ENCODE data around the gene NCKAP5.

NCKAP5 gene

GRCh38 chr2:133570542-133570941 is 2.3 kb upstream of the NCKAP5 start:
- TF ChIP-seq POLR2AphosphoS5 (IDR thresholded peaks at IDR 0.05; ENCODE audit: low read depth, low read length) (no peak), TAF1 (IDR thresholded peaks at IDR 0.05; ENCODE audit: borderline replicate concordance, insufficient read depth, low read length) (no peak), FOXP2 (optimal IDR thresholded peaks at IDR 0.05; ENCODE audit: borderline replicate concordance, extremely low read depth, extremely low read length, insufficient read depth) (no peak), SIN3A (IDR thresholded peaks at IDR 0.05; ENCODE audit: borderline replicate concordance, insufficient read depth, low read length) (no peak), REST (IDR thresholded peaks at IDR 0.05; ENCODE audit: insufficient read depth in 1 of 2, low read depth in 2 of 2, low read length in 2 of 2) (no peak)

GRCh38 chr2:133569286-133569830 is 1.1 kb upstream of the NCKAP5 start:
- no peak for TF ChIP-seq REST (IDR thresholded peaks at IDR 0.05; ENCODE audit: insufficient read depth in 1 of 2, low read depth in 2 of 2, low read length in 2 of 2)
- no peak for TF ChIP-seq POLR2AphosphoS5 (IDR thresholded peaks at IDR 0.05; ENCODE audit: low read depth, low read length)
- TF ChIP-seq FOXP2 (optimal IDR thresholded peaks at IDR 0.05; ENCODE audit: borderline replicate concordance, extremely low read depth, extremely low read length, insufficient read depth), result no peak
- no peak for TF ChIP-seq SIN3A (IDR thresholded peaks at IDR 0.05; ENCODE audit: borderline replicate concordance, insufficient read depth, low read length)
- TF ChIP-seq TAF1 (IDR thresholded peaks at IDR 0.05; ENCODE audit: borderline replicate concordance, insufficient read depth, low read length), result no peak

- TF ChIP-seq REST (IDR thresholded peaks at IDR 0.05; ENCODE audit: insufficient read depth in 1 of 2, low read depth in 2 of 2, low read length in 2 of 2) (no peak), POLR2AphosphoS5 (IDR thresholded peaks at IDR 0.05; ENCODE audit: low read depth, low read length) (no peak), FOXP2 (optimal IDR thresholded peaks at IDR 0.05; ENCODE audit: borderline replicate concordance, extremely low read depth, extremely low read length, insufficient read depth) (no peak), TAF1 (IDR thresholded peaks at IDR 0.05; ENCODE audit: borderline replicate concordance, insufficient read depth, low read length) (no peak), SIN3A (IDR thresholded peaks at IDR 0.05; ENCODE audit: borderline replicate concordance, insufficient read depth, low read length) (no peak)
Measured at GRCh38 chr2:133568598-133568997, 335 bp upstream of the NCKAP5 start.

GRCh38 chr2:133562558-133562957 is 5.7 kb downstream of the NCKAP5 start:
- TF ChIP-seq REST (IDR thresholded peaks at IDR 0.05; ENCODE audit: insufficient read depth in 1 of 2, low read depth in 2 of 2, low read length in 2 of 2) (no peak), TAF1 (IDR thresholded peaks at IDR 0.05; ENCODE audit: borderline replicate concordance, insufficient read depth, low read length) (no peak), FOXP2 (optimal IDR thresholded peaks at IDR 0.05; ENCODE audit: borderline replicate concordance, extremely low read depth, extremely low read length, insufficient read depth) (no peak), POLR2AphosphoS5 (IDR thresholded peaks at IDR 0.05; ENCODE audit: low read depth, low read length) (no peak), SIN3A (IDR thresholded peaks at IDR 0.05; ENCODE audit: borderline replicate concordance, insufficient read depth, low read length) (no peak)

Measured in PFSK-1 (cell line).